PFSK-1 (cell line): ENCODE data around the gene SYTL1.

Source experiments
- FOXP2 ChIP-seq: optimal IDR thresholded peaks from 2 replicates; pipeline ENCODE3; 2011; ENCODE audit warnings: borderline replicate concordance, control low read depth, inconsistent platforms; ENCODE audit not compliant: insufficient read depth; ENCODE audit errors: extremely low read length, extremely low read depth
- POLR2AphosphoS5 ChIP-seq: IDR thresholded peaks from 2 replicates; pipeline ENCODE4 v1.6.1; 2012; ENCODE audit warnings: low read depth, mild to moderate bottlenecking, control low read depth, low read length, moderate library complexity
- SIN3A ChIP-seq: IDR thresholded peaks from 2 replicates; pipeline ENCODE4 v1.6.1; 2012; ENCODE audit warnings: mild to moderate bottlenecking, low read length, moderate library complexity, borderline replicate concordance; ENCODE audit not compliant: insufficient read depth
- TAF1 ChIP-seq: IDR thresholded peaks from 2 replicates; pipeline ENCODE4 v1.6.1; 2012; ENCODE audit warnings: low read length, control low read depth, borderline replicate concordance; ENCODE audit not compliant: insufficient read depth
- TF ChIP-seq, protein P1 (sequence below), 2 experiments: IDR thresholded peaks; 2 replicates each; pipeline versions ENCODE4 v1.6.1 to v1.8.0; 2011 to 2012; ENCODE audit warnings: low read depth in 2 of 2, low read length in 2 of 2, control low read depth in 1 of 2, inconsistent platforms in 1 of 2, mild to moderate bottlenecking in 1 of 2, moderate library complexity in 1 of 2; ENCODE audit not compliant: insufficient read depth in 1 of 2

SYTL1 gene

GRCh38 chr1:27343639-27344025, 1.8 kb downstream of the SYTL1 start:
- no peak for TF ChIP-seq SIN3A
- no peak for TF ChIP-seq TAF1
- no peak for TF ChIP-seq POLR2AphosphoS5
- no peak for TF ChIP-seq FOXP2
- TF ChIP-seq, protein P1, sequence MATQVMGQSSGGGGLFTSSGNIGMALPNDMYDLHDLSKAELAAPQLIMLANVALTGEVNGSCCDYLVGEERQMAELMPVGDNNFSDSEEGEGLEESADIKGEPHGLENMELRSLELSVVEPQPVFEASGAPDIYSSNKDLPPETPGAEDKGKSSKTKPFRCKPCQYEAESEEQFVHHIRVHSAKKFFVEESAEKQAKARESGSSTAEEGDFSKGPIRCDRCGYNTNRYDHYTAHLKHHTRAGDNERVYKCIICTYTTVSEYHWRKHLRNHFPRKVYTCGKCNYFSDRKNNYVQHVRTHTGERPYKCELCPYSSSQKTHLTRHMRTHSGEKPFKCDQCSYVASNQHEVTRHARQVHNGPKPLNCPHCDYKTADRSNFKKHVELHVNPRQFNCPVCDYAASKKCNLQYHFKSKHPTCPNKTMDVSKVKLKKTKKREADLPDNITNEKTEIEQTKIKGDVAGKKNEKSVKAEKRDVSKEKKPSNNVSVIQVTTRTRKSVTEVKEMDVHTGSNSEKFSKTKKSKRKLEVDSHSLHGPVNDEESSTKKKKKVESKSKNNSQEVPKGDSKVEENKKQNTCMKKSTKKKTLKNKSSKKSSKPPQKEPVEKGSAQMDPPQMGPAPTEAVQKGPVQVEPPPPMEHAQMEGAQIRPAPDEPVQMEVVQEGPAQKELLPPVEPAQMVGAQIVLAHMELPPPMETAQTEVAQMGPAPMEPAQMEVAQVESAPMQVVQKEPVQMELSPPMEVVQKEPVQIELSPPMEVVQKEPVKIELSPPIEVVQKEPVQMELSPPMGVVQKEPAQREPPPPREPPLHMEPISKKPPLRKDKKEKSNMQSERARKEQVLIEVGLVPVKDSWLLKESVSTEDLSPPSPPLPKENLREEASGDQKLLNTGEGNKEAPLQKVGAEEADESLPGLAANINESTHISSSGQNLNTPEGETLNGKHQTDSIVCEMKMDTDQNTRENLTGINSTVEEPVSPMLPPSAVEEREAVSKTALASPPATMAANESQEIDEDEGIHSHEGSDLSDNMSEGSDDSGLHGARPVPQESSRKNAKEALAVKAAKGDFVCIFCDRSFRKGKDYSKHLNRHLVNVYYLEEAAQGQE (IDR thresholded peaks at IDR 0.05; ENCODE audit: insufficient read depth in 1 of 2, low read depth in 2 of 2, low read length in 2 of 2) = no peak

DNA sequence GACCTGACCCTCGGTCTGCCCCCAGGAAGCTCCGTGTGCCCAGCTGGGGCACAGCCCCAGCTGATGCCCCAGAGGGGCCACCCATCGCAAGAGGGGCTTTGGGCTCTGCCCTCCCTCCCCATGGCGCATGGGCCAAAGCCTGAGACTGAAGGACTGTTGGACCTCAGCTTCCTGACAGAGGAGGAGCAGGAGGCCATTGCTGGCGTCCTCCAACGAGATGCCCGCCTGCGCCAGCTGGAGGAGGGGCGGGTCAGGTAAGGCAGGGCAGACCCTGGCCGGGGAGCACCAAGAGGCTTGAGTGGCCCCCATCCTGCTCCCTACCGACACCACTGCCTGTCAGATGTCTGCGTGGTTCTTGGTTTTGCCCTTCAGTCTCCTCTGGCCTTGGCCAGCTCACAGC, 3.5 kb downstream of the SYTL1 start:
- no peak for TF ChIP-seq FOXP2
- TF ChIP-seq, protein P1 (IDR thresholded peaks at IDR 0.05; ENCODE audit: insufficient read depth in 1 of 2, low read depth in 2 of 2, low read length in 2 of 2) = no peak
- no peak for TF ChIP-seq SIN3A
- TF ChIP-seq POLR2AphosphoS5 = no peak
- TF ChIP-seq TAF1 = no peak

DNA sequence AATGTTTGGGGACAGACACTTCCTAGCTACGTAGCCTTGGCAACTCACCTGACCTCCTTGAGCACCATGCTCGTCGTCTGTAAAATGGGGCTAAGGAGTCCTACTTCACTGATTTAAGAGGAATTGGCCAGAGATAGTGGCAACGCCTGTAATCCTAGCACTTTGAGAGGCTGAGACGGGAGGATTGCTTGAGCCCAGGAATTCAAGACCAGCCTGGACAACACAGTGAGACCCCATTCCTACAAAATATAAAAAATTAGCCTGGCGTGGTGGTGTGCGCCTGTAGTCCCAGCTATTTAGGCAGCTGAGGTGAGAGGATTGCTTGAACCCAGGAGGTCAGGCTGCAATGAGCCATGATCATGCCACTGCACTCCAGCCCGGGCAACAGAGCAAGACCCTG, 4.5 kb downstream of the SYTL1 start:
- no peak for TF ChIP-seq SIN3A
- TF ChIP-seq, protein P1 (IDR thresholded peaks at IDR 0.05; ENCODE audit: insufficient read depth in 1 of 2, low read depth in 2 of 2, low read length in 2 of 2) = no peak
- TF ChIP-seq TAF1 = no peak
- no peak for TF ChIP-seq FOXP2
- TF ChIP-seq POLR2AphosphoS5 = no peak

- no peak for TF ChIP-seq TAF1
Measured at GRCh38 chr1:27346991-27347624, 5.3 kb downstream of the SYTL1 start.

- TF ChIP-seq POLR2AphosphoS5 (no peak), FOXP2 (no peak), SIN3A (no peak), TAF1 (no peak)
- TF ChIP-seq, protein P1 (IDR thresholded peaks at IDR 0.05; ENCODE audit: insufficient read depth in 1 of 2, low read depth in 2 of 2, low read length in 2 of 2) = no peak
Measured at GRCh38 chr1:27348861-27349783, 7.3 kb downstream of the SYTL1 start.
